ENCODE data around the gene TCF7L1.

GRCh38 chr2:85237849-85238565 lies 104.8 kb downstream of the TCF7L1 start:
- TF ChIP-seq CTCF (IDR thresholded peaks at IDR 0.05) (no peak), POLR2AphosphoS5 (IDR thresholded peaks at IDR 0.05) (no peak), EP300 (IDR thresholded peaks at IDR 0.05) (no peak)

Data from suprapubic skin (tissue), 4 donors.